ENCODE results near the gene CABLES2.

Gene CABLES2

GRCh38 chr20:62407221-62407992 lies at the start of gene CABLES2:
CABLES2 (minus strand) TSS chr20:62407285; CDS start chr20:62407276, 9 bp downstream.
- peak; percentile 92 to 94 for DNase-seq

GRCh38 chr20:62455929-62456328 lies 48.8 kb upstream of the CABLES2 start:
- DNase-seq, result no peak

GRCh38 chr20:62454904-62455636 lies 48.0 kb upstream of the CABLES2 start:
- DNase-seq, result no peak

GRCh38 chr20:62453186-62453808 lies 46.2 kb upstream of the CABLES2 start:
- DNase-seq, result no peak

GRCh38 chr20:62452475-62453095 lies 45.5 kb upstream of the CABLES2 start:
- DNase-seq, result no peak

GRCh38 chr20:62451970-62452369 lies 44.9 kb upstream of the CABLES2 start:
- no peak for DNase-seq

GRCh38 chr20:62451156-62451767 lies 44.2 kb upstream of the CABLES2 start:
- DNase-seq, result no peak

- DNase-seq, result no peak
Observed at GRCh38 chr20:62449951-62450691, 43.0 kb upstream of the CABLES2 start.

GRCh38 chr20:62448788-62449187 lies 41.7 kb upstream of the CABLES2 start:
- DNase-seq, result no peak

- no peak for DNase-seq
Observed at GRCh38 chr20:62448038-62448437, 41.0 kb upstream of the CABLES2 start.

- DNase-seq, result no peak
Observed at GRCh38 chr20:62446888-62447869, 40.1 kb upstream of the CABLES2 start.

GRCh38 chr20:62446481-62446880 lies 39.4 kb upstream of the CABLES2 start:
- DNase-seq, result no peak

- no peak for DNase-seq
Observed at GRCh38 chr20:62445553-62446340, 38.7 kb upstream of the CABLES2 start.

GRCh38 chr20:62444286-62444685 lies 37.2 kb upstream of the CABLES2 start:
- no peak for DNase-seq

- no peak for DNase-seq
Observed at GRCh38 chr20:62441987-62442539, 35.0 kb upstream of the CABLES2 start.

GRCh38 chr20:62439218-62439617 lies 32.1 kb upstream of the CABLES2 start:
- no peak for DNase-seq

GRCh38 chr20:62437927-62438326 lies 30.8 kb upstream of the CABLES2 start:
- no peak for DNase-seq

- no peak for DNase-seq
Observed at GRCh38 chr20:62437496-62437895, 30.4 kb upstream of the CABLES2 start.

- DNase-seq, result no peak
Observed at GRCh38 chr20:62436692-62437091, 29.6 kb upstream of the CABLES2 start.
